Stimulated activated naive CD8-positive, alpha-beta T cell treated with anti-CD3 and anti-CD28 coated beads, Interleukin-15, Interleukin-2, amounts not matched to agents 100 ng/mL and 50 ng/mL, for 24 hours (primary cell): ENCODE measurements around the gene OR4C45.
"Not testable (repeated sequence)": the region's sequence is repeated elsewhere in the genome, so short reads cannot be mapped to it uniquely, and the experiment has no call there.

Experiments
- H3K27ac Mint-ChIP-seq: one replicate; pipeline ENCODE4 v1.8.0; 2021; ENCODE audit warnings: mild to moderate bottlenecking, mixed read lengths
- H3K27me3 Mint-ChIP-seq: one replicate; pipeline ENCODE4 v1.8.0; 2021; ENCODE audit warnings: mixed read lengths
- H3K36me3 Mint-ChIP-seq: one replicate; pipeline ENCODE4 v1.8.0; 2021; ENCODE audit warnings: low read depth, mixed read lengths
- H3K4me1 Mint-ChIP-seq: one replicate; pipeline ENCODE4 v1.8.0; 2021; ENCODE audit warnings: low read depth, mixed read lengths
- H3K4me3 Mint-ChIP-seq: one replicate; pipeline ENCODE4 v1.8.0; 2021; ENCODE audit warnings: mild to moderate bottlenecking, mixed read lengths
- H3K9me3 Mint-ChIP-seq: one replicate; pipeline ENCODE4 v1.8.0; 2021; ENCODE audit warnings: mixed read lengths

OR4C45 gene

GRCh38 chr11:50078946-50079345 lies 46.3 kb downstream of the OR4C45 start:
- H3K36me3 Mint-ChIP-seq, H3K27ac Mint-ChIP-seq, H3K4me1 Mint-ChIP-seq, H3K27me3 Mint-ChIP-seq, H3K4me3 Mint-ChIP-seq: not testable (repeated sequence)
- peaks cover 18% of the 10 kb centered on the region for H3K9me3 Mint-ChIP-seq

GRCh38 chr11:50080256-50080655 lies 47.6 kb downstream of the OR4C45 start:
- Mint-ChIP-seq H3K9me3 (peaks cover 13% of the 10 kb centered on the region), H3K27ac (no peak overlapping the region), H3K4me1 (no peaks in the 10 kb centered on the region), H3K27me3 (no peaks in the 10 kb centered on the region), H3K4me3 (no peak overlapping the region), H3K36me3 (no peaks in the 10 kb centered on the region)
